ENCODE measurements around the gene ABCB11. TPM values are rescaled to one million over a fixed set of nuclear protein-coding genes. Genes with fewer than 3 reads are reported as not detected.

ABCB11 gene
- total and polyA plus RNA-seq, 9 of the 15 experiments (the other 6 are each of a cell fraction or from before 2014, with no cell fraction given): 0.04 to 0.51 (median 0.10) TPM; not detected in 1

GRCh38 chr2:168976034-168976654 lies 55.0 kb downstream of the ABCB11 start (continued):
- no peak for TF ChIP-seq STAT5B (CRISPR knock-in tag; IDR thresholded peaks at IDR 0.05)
- peak; percentile 1 for TF ChIP-seq FOS (IDR thresholded peaks at IDR 0.05; ENCODE audit: extremely low read depth, insufficient read length)
- TF ChIP-seq VEZF1 (CRISPR knock-in tag; IDR thresholded peaks at IDR 0.05): peak; percentile 34; the same call in 1 of the 2 replicates
- TF ChIP-seq NCOA1 (IDR thresholded peaks at IDR 0.05; ENCODE audit: low read depth): peak; percentile 96
- peak; percentile 71; the same call in 1 of the 2 replicates for TF ChIP-seq ZBTB43 (CRISPR knock-in tag; IDR thresholded peaks at IDR 0.05)
- TF ChIP-seq NBN (IDR thresholded peaks at IDR 0.05; ENCODE audit: low read depth): peak; percentile 99
- no peak for TF ChIP-seq XRCC5 (IDR thresholded peaks at IDR 0.05; ENCODE audit: low read depth, low read length)
- 0 out of 2 replicates have a peak, but pooled peaks have one; percentile 11 for TF ChIP-seq POLR2H (tag; IDR thresholded peaks at IDR 0.05; ENCODE audit: low read depth)
- TF ChIP-seq BHLHE40 (IDR thresholded peaks at IDR 0.05; ENCODE audit: low read length): peak; percentile 82
- TF ChIP-seq ADNP (tag; IDR thresholded peaks at IDR 0.05): peak; percentile 90
- no peak for TF ChIP-seq PYGO2 (tag; IDR thresholded peaks at IDR 0.05)
- no peak for TF ChIP-seq MYBL2 (IDR thresholded peaks at IDR 0.05; ENCODE audit: low read depth)
- no peak for TF ChIP-seq MYBL2 (CRISPR knock-in tag; IDR thresholded peaks at IDR 0.05; ENCODE audit: borderline replicate concordance)
- no peak for TF ChIP-seq E2F6 (IDR thresholded peaks at IDR 0.05; ENCODE audit: borderline replicate concordance in 1 of 2, extremely low read depth in 1 of 2, insufficient read depth in 1 of 2, insufficient read length in 1 of 2, low read depth in 1 of 2, low read length in 1 of 2, poor library complexity in 1 of 2, severe bottlenecking in 1 of 2)
- TF ChIP-seq FOXP4 (CRISPR knock-in tag; IDR thresholded peaks at IDR 0.05; ENCODE audit: borderline replicate concordance): peak; percentile 80; the same call in 1 of the 2 replicates
- TF ChIP-seq HLTF (IDR thresholded peaks at IDR 0.05): peak; percentile 97
- TF ChIP-seq HDAC2 (IDR thresholded peaks at IDR 0.05): peak; percentile 99
- peak; percentile 96 for TF ChIP-seq NFIC (IDR thresholded peaks at IDR 0.05)
- peak; percentile 99 for TF ChIP-seq CBFA2T2 (conservative IDR thresholded peaks at IDR 0.05)
- TF ChIP-seq MITF (IDR thresholded peaks at IDR 0.05): peak; percentile 37; the same call in 1 of the 2 replicates
- TF ChIP-seq KDM2B (CRISPR knock-in tag; IDR thresholded peaks at IDR 0.05): no peak
- peak; percentile 76 for TF ChIP-seq ZNF274 (IDR thresholded peaks at IDR 0.05; ENCODE audit: borderline replicate concordance, low read depth, low read length)
